Activated CD8-positive, alpha-beta T cell treated with anti-CD3 and anti-CD28 coated beads for 36 hours (primary cell): ENCODE results near the gene OLFML1. TPM values are rescaled to one million over a fixed set of nuclear protein-coding genes. Genes with fewer than 3 reads are reported as not detected.

Experiments used
- ATAC-seq: fragments of 200-7000 bp; cut with Tn5 transposase; one replicate; pipeline ENCODE4 v1.10.0; 2021; ENCODE audit warnings: mild to moderate bottlenecking, moderate library complexity
- CTCF ChIA-PET: fragments of 350-600 bp; sonication (Branson Sonifier 250); formaldehyde crosslinking; loops from one replicate; lab custom pipeline; 2021; ENCODE audit warnings: antibody characterized with exemption; lab: Charles Lee
- POLR2A ChIA-PET: fragments of 350-600 bp; sonication (Branson Sonifier 250); formaldehyde crosslinking; loops from one replicate; lab custom pipeline; 2021; ENCODE audit warnings: antibody characterized with exemption; lab: Charles Lee
- DNase-seq: peaks from one replicate; pipeline ENCODE4 v3.0.0-alpha.2; 2020
- H3K27ac Mint-ChIP-seq: one replicate; pipeline ENCODE4 v1.8.0; 2021; ENCODE audit warnings: mild to moderate bottlenecking, mixed read lengths
- H3K27me3 Mint-ChIP-seq: one replicate; pipeline ENCODE4 v1.8.0; 2021; ENCODE audit warnings: mixed read lengths
- H3K36me3 Mint-ChIP-seq: one replicate; pipeline ENCODE4 v1.8.0; 2021; ENCODE audit warnings: low read depth, mixed read lengths
- H3K4me1 Mint-ChIP-seq: one replicate; pipeline ENCODE4 v1.8.0; 2021; ENCODE audit warnings: low read depth, mixed read lengths
- H3K4me3 Mint-ChIP-seq: one replicate; pipeline ENCODE4 v1.8.0; 2021; ENCODE audit warnings: mild to moderate bottlenecking, moderate library complexity, mixed read lengths
- H3K9me3 Mint-ChIP-seq: one replicate; pipeline ENCODE4 v1.8.0; 2021; ENCODE audit warnings: mixed read lengths
- intact Hi-C: fragments of 100-400 bp; cut with micrococcal nuclease; formaldehyde crosslinking; loops from one replicate; pipeline ENCODE4 v1.10.0; 2022
- total RNA-seq, 2 experiments: library from RNA; stranded (reverse); gene quantifications; one replicate each; pipeline ENCODE4 v1.2.3, GENCODE V29; 2021
- TF ChIP-seq, protein P1 (sequence below): fragments of 200-600 bp; IDR thresholded peaks from one replicate; pipeline ENCODE4 v1.8.0; 2022; ENCODE audit warnings: antibody characterized with exemption, mild to moderate bottlenecking

Gene OLFML1
- total RNA-seq, 2 experiments from 2014 or later = not detected

DNA sequence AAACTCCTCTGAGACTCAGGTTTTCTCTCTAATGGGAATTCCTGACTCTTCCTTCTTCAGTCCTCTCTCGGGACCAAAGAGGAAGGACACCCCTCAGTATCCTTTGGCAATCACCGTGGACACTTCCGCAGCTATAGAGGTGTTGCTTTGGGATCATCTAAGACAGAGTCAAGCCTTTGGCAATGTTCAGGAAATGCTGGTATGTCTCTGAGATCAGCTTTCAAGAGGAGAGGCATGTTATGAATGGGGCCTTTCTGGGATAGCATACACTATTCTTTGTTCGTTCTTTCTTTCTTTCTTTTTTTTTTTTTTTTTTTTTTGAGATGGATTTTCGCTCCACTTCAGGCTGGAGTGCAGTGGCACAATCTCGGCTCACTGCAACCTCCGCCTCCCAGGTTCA is 14.2 kb upstream of the OLFML1 start:
- TF ChIP-seq, protein P1, sequence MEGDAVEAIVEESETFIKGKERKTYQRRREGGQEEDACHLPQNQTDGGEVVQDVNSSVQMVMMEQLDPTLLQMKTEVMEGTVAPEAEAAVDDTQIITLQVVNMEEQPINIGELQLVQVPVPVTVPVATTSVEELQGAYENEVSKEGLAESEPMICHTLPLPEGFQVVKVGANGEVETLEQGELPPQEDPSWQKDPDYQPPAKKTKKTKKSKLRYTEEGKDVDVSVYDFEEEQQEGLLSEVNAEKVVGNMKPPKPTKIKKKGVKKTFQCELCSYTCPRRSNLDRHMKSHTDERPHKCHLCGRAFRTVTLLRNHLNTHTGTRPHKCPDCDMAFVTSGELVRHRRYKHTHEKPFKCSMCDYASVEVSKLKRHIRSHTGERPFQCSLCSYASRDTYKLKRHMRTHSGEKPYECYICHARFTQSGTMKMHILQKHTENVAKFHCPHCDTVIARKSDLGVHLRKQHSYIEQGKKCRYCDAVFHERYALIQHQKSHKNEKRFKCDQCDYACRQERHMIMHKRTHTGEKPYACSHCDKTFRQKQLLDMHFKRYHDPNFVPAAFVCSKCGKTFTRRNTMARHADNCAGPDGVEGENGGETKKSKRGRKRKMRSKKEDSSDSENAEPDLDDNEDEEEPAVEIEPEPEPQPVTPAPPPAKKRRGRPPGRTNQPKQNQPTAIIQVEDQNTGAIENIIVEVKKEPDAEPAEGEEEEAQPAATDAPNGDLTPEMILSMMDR = no peak
- H3K27ac Mint-ChIP-seq = no peak overlapping the region
- no peaks in the 10 kb centered on the region for H3K27me3 Mint-ChIP-seq
- no peak overlapping the region for H3K4me3 Mint-ChIP-seq
- no peaks in the 10 kb centered on the region for H3K9me3 Mint-ChIP-seq
- ChIA-PET POLR2A (no interaction called here), CTCF (interaction anchor here (1.3 kb wide), 1 partner anchor 15 kb away, joined by 3 read pairs; the partner anchor contains the start of gene OLFML1)
- H3K36me3 Mint-ChIP-seq = no peaks in the 10 kb centered on the region
- DNase-seq (no peak), ATAC-seq (no peak)
- peaks cover 7% of the 10 kb centered on the region for H3K4me1 Mint-ChIP-seq
- intact Hi-C loops = no loop called here

DNA sequence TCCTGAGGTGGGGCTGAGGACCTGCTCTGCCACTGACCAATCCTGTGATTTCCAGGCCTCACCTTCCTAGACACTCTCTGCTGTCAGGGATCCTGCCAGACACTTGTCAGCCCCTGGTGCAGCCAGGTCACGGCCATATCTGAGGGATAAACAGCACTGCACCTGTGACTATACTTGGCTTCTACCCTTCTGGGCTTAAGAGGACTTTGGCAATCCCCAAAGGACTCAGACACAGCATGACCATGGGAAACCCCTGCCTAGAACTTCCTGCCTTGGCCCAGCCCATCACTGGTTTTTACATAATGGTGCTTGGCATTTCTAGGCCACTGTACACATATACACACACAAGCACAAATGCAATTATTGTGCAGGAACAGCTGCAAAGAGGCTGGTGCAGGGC is 11.6 kb upstream of the OLFML1 start:
- ChIA-PET CTCF (interaction anchor here (1.3 kb wide), 1 partner anchor 375 kb away, joined by 3 read pairs; no protein-coding TSS in a partner anchor), POLR2A (no interaction called here)
- no peaks in the 10 kb centered on the region for H3K4me1 Mint-ChIP-seq
- intact Hi-C loops = no loop called here
- no peaks in the 10 kb centered on the region for H3K9me3 Mint-ChIP-seq
- H3K27me3 Mint-ChIP-seq = no peaks in the 10 kb centered on the region
- H3K27ac Mint-ChIP-seq = no peak overlapping the region
- ATAC-seq (peak; percentile 42), DNase-seq (no peak)
- no peaks in the 10 kb centered on the region for H3K36me3 Mint-ChIP-seq
- H3K4me3 Mint-ChIP-seq = no peak overlapping the region
- TF ChIP-seq, protein P1 = no peak

DNA sequence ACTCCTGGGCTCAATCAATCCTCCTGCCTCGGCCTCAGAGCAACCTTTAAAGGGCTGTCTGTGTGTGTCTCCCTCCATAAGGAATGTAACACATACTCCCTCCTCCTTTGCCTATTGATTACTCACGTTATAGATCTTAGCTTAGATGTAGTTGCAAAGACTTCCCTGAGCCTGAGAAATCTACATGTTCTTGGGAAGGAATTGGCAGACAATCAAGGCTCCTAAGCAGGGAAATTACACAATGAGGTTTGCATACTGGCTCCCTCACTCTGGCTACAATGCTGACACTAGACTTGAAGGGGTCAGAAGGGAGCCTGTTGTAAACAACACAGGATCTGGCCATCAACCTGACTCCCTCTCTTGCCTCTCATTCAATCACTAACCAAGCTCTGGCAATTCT is 5.2 kb upstream of the OLFML1 start:
- no peaks in the 10 kb centered on the region for H3K4me1 Mint-ChIP-seq
- ATAC-seq = no peak
- no peak overlapping the region for H3K27ac Mint-ChIP-seq
- no peaks in the 10 kb centered on the region for H3K9me3 Mint-ChIP-seq
- TF ChIP-seq, protein P1 = no peak
- no peaks in the 10 kb centered on the region for H3K36me3 Mint-ChIP-seq
- ChIA-PET POLR2A (no interaction called here), CTCF (no interaction called here)
- H3K27me3 Mint-ChIP-seq = no peaks in the 10 kb centered on the region
- H3K4me3 Mint-ChIP-seq = no peak overlapping the region
- DNase-seq = no peak
- intact Hi-C loops = no loop called here

DNA sequence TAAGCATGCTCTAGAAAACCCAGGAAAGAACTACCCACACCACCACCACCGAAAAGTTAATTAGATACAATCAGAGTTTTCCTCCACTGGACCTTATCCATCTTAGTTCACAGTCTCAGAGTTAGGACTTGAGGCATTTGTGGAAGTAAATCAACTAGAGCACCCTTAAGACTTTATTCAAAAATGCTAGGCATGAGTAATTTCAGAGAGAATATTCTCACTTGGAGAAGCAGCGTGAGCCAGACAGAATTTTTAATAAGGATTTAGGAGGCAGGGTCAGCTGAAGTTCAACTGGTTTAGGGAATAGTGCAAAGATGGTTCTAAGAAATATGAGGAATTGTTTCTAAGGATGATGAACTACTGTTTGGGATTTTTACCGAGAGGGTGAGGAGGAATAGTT is 1.2 kb upstream of the OLFML1 start:
- ATAC-seq (no peak), DNase-seq (no peak)
- Mint-ChIP-seq H3K36me3 (no peaks in the 10 kb centered on the region), H3K9me3 (no peaks in the 10 kb centered on the region), H3K27ac (no peak overlapping the region), H3K27me3 (no peaks in the 10 kb centered on the region), H3K4me3 (no peak overlapping the region), H3K4me1 (no peaks in the 10 kb centered on the region)
- TF ChIP-seq, protein P1 = no peak
- intact Hi-C loops = no loop called here
- POLR2A ChIA-PET = no interaction called here
- CTCF ChIA-PET = no interaction called here

DNA sequence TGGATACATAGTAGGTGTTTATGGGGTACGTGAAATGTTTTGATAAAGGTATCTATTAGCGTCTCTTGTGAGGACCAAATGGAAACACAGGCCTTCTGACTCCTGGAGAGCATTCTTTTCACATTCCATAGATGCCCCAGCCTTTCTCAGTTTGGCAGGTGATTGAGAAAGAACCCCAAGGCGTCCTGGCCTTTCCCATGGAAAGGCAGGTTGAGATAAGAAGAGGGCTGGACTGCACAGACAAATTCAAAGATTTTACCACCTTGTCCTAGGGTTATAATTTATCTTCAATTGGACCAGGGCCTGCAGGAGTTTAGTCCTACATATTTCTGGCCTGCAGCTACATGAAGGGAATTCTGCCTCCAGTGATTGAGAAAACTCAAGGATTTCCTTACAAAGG is 661 bp upstream of the OLFML1 start:
- CTCF ChIA-PET = no interaction called here
- Mint-ChIP-seq H3K27ac (no peak overlapping the region), H3K9me3 (no peaks in the 10 kb centered on the region), H3K27me3 (no peaks in the 10 kb centered on the region), H3K4me1 (no peaks in the 10 kb centered on the region), H3K36me3 (no peaks in the 10 kb centered on the region), H3K4me3 (no peak overlapping the region)
- TF ChIP-seq, protein P1 = no peak
- ATAC-seq (no peak), DNase-seq (no peak)
- POLR2A ChIA-PET = no interaction called here
- intact Hi-C loops = no loop called here
